ENCODE data around the gene GPA33. TPM values are rescaled to one million over a fixed set of nuclear protein-coding genes. Genes with fewer than 3 reads are reported as not detected.

Gene GPA33
- total and polyA plus RNA-seq, 4 experiments from 2014 or later, result 21.2 to 33.5 (median 22.9) TPM

GRCh38 chr1:167083871-167084270 lies 6.3 kb downstream of the GPA33 start:
- ChIA-PET POLR2A (ENCODE audit: partially characterized antibody) (no interaction called here), CTCF (ENCODE audit: partially characterized antibody) (interaction anchor here (1.3 to 1.8 kb wide), 4 partner anchors 17 to 173 kb away, joined by 4 to 6 read pairs (median 4); no protein-coding TSS in a partner anchor)
- H3K36me3 Mint-ChIP-seq, result peaks cover 3 to 30% of the 10 kb centered on the region in 2 donors
- Histone ChIP-seq H3K4me1 (ENCODE audit: insufficient read depth, low read length) (peaks cover 17% of the 10 kb centered on the region), H3K4me3 (ENCODE audit: low read length in 2 of 2) (no peak overlapping the region), H3K36me3 (ENCODE audit: insufficient read depth, low read length) (no peaks in the 10 kb centered on the region), H3K27ac (ENCODE audit: low read depth, low read length) (no peak overlapping the region), H3K27me3 (ENCODE audit: insufficient read depth, low read length) (no peaks in the 10 kb centered on the region), H3K9me3 (ENCODE audit: control insufficient read depth in 1 of 2, low read length in 2 of 2) (no peaks in the 10 kb centered on the region)
- peaks cover 5 to 17% (median 9%) of the 10 kb centered on the region in 4 donors for H3K4me1 Mint-ChIP-seq
- H3K9me3 Mint-ChIP-seq, result no peaks in the 10 kb centered on the region
- H3K27me3 Mint-ChIP-seq, result peaks cover 0 to 3% of the 10 kb centered on the region in 2 donors
- DNase-seq, result no peak
- intact Hi-C loops (cut with micrococcal nuclease), result no loop called here
- no peak overlapping the region for H3K4me3 Mint-ChIP-seq
- H3K27ac Mint-ChIP-seq, result no peak overlapping the region

GRCh38 chr1:167083066-167083665 lies 7.0 kb downstream of the GPA33 start:
- Histone ChIP-seq H3K36me3 (ENCODE audit: insufficient read depth, low read length) (no peaks in the 10 kb centered on the region), H3K9me3 (ENCODE audit: control insufficient read depth in 1 of 2, low read length in 2 of 2) (no peaks in the 10 kb centered on the region), H3K27me3 (ENCODE audit: insufficient read depth, low read length) (no peaks in the 10 kb centered on the region), H3K4me1 (ENCODE audit: insufficient read depth, low read length) (peaks cover 10% of the 10 kb centered on the region), H3K4me3 (ENCODE audit: low read length in 2 of 2) (no peak overlapping the region), H3K27ac (ENCODE audit: low read depth, low read length) (no peak overlapping the region)
- H3K9me3 Mint-ChIP-seq, result no peaks in the 10 kb centered on the region
- H3K4me3 Mint-ChIP-seq, result no peak overlapping the region
- H3K36me3 Mint-ChIP-seq, result peaks cover 3 to 30% of the 10 kb centered on the region in 2 donors
- no peak overlapping the region for H3K27ac Mint-ChIP-seq
- peaks cover 2 to 9% (median 5%) of the 10 kb centered on the region in 4 donors for H3K4me1 Mint-ChIP-seq
- no peak for DNase-seq
- intact Hi-C loops (cut with micrococcal nuclease), result no loop called here
- POLR2A ChIA-PET (ENCODE audit: partially characterized antibody), result no interaction called here
- peaks cover 0 to 3% of the 10 kb centered on the region in 2 donors for H3K27me3 Mint-ChIP-seq
- CTCF ChIA-PET (ENCODE audit: partially characterized antibody), result interaction anchor here (1.1 kb wide), 1 partner anchor 15 kb away, joined by 3 read pairs; no protein-coding TSS in a partner anchor

DNA sequence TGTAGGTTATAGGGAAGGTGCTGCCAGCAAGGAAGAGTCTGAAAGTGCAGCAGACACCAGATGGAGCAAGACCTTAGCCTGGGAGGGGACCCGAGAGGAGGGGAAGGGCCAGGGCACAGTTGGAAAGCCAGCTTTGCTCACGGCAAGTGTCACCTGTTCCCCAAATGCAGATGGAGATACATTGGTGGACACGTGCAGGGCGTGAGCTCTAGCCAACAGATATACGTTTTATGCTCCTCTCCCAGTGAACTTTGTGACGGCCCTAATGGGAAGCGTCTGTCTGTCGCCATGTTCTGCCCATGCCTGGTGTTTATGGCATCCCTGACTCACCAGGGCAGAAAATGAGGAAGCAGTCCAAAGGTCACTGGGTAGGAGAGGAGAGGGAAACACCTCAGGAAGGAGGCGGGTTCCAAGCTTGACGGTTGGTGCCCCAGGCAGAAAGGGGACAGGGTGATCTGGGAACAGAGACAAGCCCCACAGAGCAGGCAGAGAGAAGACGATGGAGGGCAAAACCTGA lies 7.6 kb downstream of the GPA33 start:
- no peak overlapping the region for H3K4me3 ChIP-seq (ENCODE audit: low read length in 2 of 2)
- H3K4me1 Mint-ChIP-seq, result peaks cover under 1 to 9% (median 4%) of the 10 kb centered on the region in 4 donors
- H3K27me3 Mint-ChIP-seq, result peaks cover 0 to 3% of the 10 kb centered on the region in 2 donors
- no peaks in the 10 kb centered on the region for H3K9me3 ChIP-seq (ENCODE audit: control insufficient read depth in 1 of 2, low read length in 2 of 2)
- DNase-seq, result no peak
- peaks cover 6% of the 10 kb centered on the region for H3K4me1 ChIP-seq (ENCODE audit: insufficient read depth, low read length)
- H3K36me3 Mint-ChIP-seq, result peaks cover 3 to 30% of the 10 kb centered on the region in 2 donors
- no peak overlapping the region for H3K27ac Mint-ChIP-seq
- ChIA-PET CTCF (ENCODE audit: partially characterized antibody) (interaction anchor here (1.1 kb wide), 1 partner anchor 16 kb away, joined by 3 read pairs; no protein-coding TSS in a partner anchor), POLR2A (ENCODE audit: partially characterized antibody) (no interaction called here)
- H3K4me3 Mint-ChIP-seq, result no peak overlapping the region
- intact Hi-C loops (cut with micrococcal nuclease), result no loop called here
- H3K27me3 ChIP-seq (ENCODE audit: insufficient read depth, low read length), result no peaks in the 10 kb centered on the region
- no peaks in the 10 kb centered on the region for H3K36me3 ChIP-seq (ENCODE audit: insufficient read depth, low read length)
- H3K27ac ChIP-seq (ENCODE audit: low read depth, low read length), result no peak overlapping the region
- H3K9me3 Mint-ChIP-seq, result no peaks in the 10 kb centered on the region

GRCh38 chr1:167081594-167082156 lies 8.5 kb downstream of the GPA33 start:
- Mint-ChIP-seq H3K36me3 (peaks cover 3 to 27% of the 10 kb centered on the region in 2 donors), H3K27ac (peak overlapping the region in 1 of 7 donors; percentile 43), H3K9me3 (no peaks in the 10 kb centered on the region), H3K4me1 (peaks cover 3 to 12% (median 6%) of the 10 kb centered on the region in 4 donors), H3K4me3 (no peak overlapping the region), H3K27me3 (peaks cover 0 to 3% of the 10 kb centered on the region in 2 donors)
- Histone ChIP-seq H3K9me3 (ENCODE audit: control insufficient read depth in 1 of 2, low read length in 2 of 2) (no peaks in the 10 kb centered on the region), H3K27ac (ENCODE audit: low read depth, low read length) (no peak overlapping the region), H3K36me3 (ENCODE audit: insufficient read depth, low read length) (no peaks in the 10 kb centered on the region), H3K27me3 (ENCODE audit: insufficient read depth, low read length) (no peaks in the 10 kb centered on the region), H3K4me3 (ENCODE audit: low read length in 2 of 2) (no peak overlapping the region), H3K4me1 (ENCODE audit: insufficient read depth, low read length) (peaks cover under 1% of the 10 kb centered on the region)
- no peak for DNase-seq
- ChIA-PET CTCF (ENCODE audit: partially characterized antibody) (no interaction called here), POLR2A (ENCODE audit: partially characterized antibody) (no interaction called here)
- intact Hi-C loops (cut with micrococcal nuclease), result no loop called here

- H3K9me3 Mint-ChIP-seq, result no peaks in the 10 kb centered on the region
- intact Hi-C loops (cut with micrococcal nuclease), result no loop called here
- no peak overlapping the region for H3K4me3 ChIP-seq (ENCODE audit: low read length in 2 of 2)
- peaks cover 17 to 28% (median 23%) of the 10 kb centered on the region in 4 donors for H3K4me1 Mint-ChIP-seq
- CTCF ChIA-PET (ENCODE audit: partially characterized antibody), result interaction anchor here (1.0 kb wide), 1 partner anchor 18 kb away, joined by 4 read pairs; no protein-coding TSS in a partner anchor
- no peak overlapping the region for H3K27ac ChIP-seq (ENCODE audit: low read depth, low read length)
- no peaks in the 10 kb centered on the region for H3K9me3 ChIP-seq (ENCODE audit: control insufficient read depth in 1 of 2, low read length in 2 of 2)
- DNase-seq, result no peak
- no peaks in the 10 kb centered on the region for H3K27me3 ChIP-seq (ENCODE audit: insufficient read depth, low read length)
- H3K36me3 Mint-ChIP-seq, result peaks cover 3 to 30% of the 10 kb centered on the region in 2 donors
- POLR2A ChIA-PET (ENCODE audit: partially characterized antibody), result no interaction called here
- H3K4me3 Mint-ChIP-seq, result no peak overlapping the region
- peaks cover 10% of the 10 kb centered on the region for H3K4me1 ChIP-seq (ENCODE audit: insufficient read depth, low read length)
- H3K27me3 Mint-ChIP-seq, result peaks cover 3 to 4% of the 10 kb centered on the region in 2 donors
- no peak overlapping the region for H3K27ac Mint-ChIP-seq
- H3K36me3 ChIP-seq (ENCODE audit: insufficient read depth, low read length), result no peaks in the 10 kb centered on the region
These were observed 12.3 kb downstream of the GPA33 start for GRCh38 chr1:167077868-167078210.

DNA sequence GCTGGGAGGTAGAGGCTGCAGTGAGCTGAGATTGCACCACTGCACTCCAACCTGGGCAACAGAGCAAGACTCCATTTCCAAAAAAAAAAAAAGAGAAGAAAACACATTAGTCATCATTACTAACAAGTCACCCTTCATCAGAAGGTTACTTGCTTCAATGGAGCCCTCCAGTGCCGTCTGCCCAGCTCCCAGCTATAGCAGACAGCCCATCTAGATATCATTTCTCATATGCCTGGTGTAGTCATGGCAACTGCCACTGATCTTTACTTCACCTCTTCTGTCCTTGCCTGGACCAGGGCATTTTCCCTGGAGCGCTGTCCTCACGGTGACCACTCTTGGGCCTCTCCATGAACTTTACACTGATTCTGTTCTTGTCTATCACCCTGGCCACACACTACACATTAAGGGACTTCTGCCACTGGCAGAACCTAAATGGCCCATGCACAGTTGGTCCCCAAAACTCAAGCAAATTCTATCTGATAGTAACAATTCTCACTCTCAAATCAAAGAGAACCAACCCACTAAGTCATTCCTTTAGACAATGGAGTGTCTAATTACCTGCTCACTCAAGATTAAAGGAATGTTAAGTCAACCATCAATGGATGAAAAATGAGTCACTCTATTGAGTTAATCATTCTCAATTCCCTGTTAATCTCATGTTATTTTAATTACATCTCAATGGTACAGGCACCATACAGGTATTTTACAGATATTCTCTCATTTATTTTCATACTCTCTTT lies 12.9 kb downstream of the GPA33 start:
- H3K4me3 Mint-ChIP-seq, result peak overlapping the region in 1 of 8 donors; percentile 9
- H3K36me3 Mint-ChIP-seq, result peaks cover 3 to 30% of the 10 kb centered on the region in 2 donors
- ChIA-PET CTCF (ENCODE audit: partially characterized antibody) (interaction anchor here (1.0 to 2.0 kb wide), 4 partner anchors 17 to 143 kb away, joined by 3 to 7 read pairs (median 4); no protein-coding TSS in a partner anchor), POLR2A (ENCODE audit: partially characterized antibody) (no interaction called here)
- H3K27ac ChIP-seq (ENCODE audit: low read depth, low read length), result no peak overlapping the region
- H3K27me3 ChIP-seq (ENCODE audit: insufficient read depth, low read length), result no peaks in the 10 kb centered on the region
- no peak overlapping the region for H3K4me3 ChIP-seq (ENCODE audit: low read length in 2 of 2)
- H3K9me3 ChIP-seq (ENCODE audit: control insufficient read depth in 1 of 2, low read length in 2 of 2), result no peaks in the 10 kb centered on the region
- H3K36me3 ChIP-seq (ENCODE audit: insufficient read depth, low read length), result no peaks in the 10 kb centered on the region
- DNase-seq, result no peak
- no peaks in the 10 kb centered on the region for H3K9me3 Mint-ChIP-seq
- H3K27ac Mint-ChIP-seq, result peak overlapping the region in 1 of 7 donors; percentile 67
- H3K4me1 ChIP-seq (ENCODE audit: insufficient read depth, low read length), result peaks cover 10% of the 10 kb centered on the region
- H3K4me1 Mint-ChIP-seq, result peaks cover 17 to 27% (median 23%) of the 10 kb centered on the region in 4 donors
- intact Hi-C loops (cut with micrococcal nuclease), result no loop called here
- peaks cover 3 to 4% of the 10 kb centered on the region in 2 donors for H3K27me3 Mint-ChIP-seq
